ENCODE measurements around the gene OGA. TPM values are rescaled to one million over a fixed set of nuclear protein-coding genes. Genes with fewer than 3 reads are reported as not detected.

The OGA gene
- total RNA-seq, 2 donors from 2014 or later: 87.7 to 125 TPM

GRCh38 chr10:101770331-101771215, 47.7 kb downstream of the OGA start:
- no peak for DNase-seq (ENCODE audit: low spot score)
- intact Hi-C loops (cut with DNase I): no loop called here

- intact Hi-C loops (cut with DNase I): loop anchor here in 1 of 2 donors (2.0 kb wide), 1 partner anchor 271 kb away; no protein-coding TSS in a partner anchor
- peak; percentile 30 for DNase-seq (ENCODE audit: low spot score)
Observed at GRCh38 chr10:101769541-101770180, 48.6 kb downstream of the OGA start.

- intact Hi-C loops (cut with DNase I): loop anchor here in 1 of 2 donors (2.0 kb wide), 1 partner anchor 270 kb away; no protein-coding TSS in a partner anchor
- DNase-seq (ENCODE audit: low spot score): peak; percentile 55
Observed at GRCh38 chr10:101768791-101769170, 49.5 kb downstream of the OGA start.

- intact Hi-C loops (cut with DNase I): loop anchor here in 1 of 2 donors (2.0 kb wide), 1 partner anchor 269 kb away; no protein-coding TSS in a partner anchor
- DNase-seq (ENCODE audit: low spot score): peak; percentile 66
Observed at GRCh38 chr10:101767966-101768790, 50.1 kb downstream of the OGA start.

GRCh38 chr10:101767600-101767945, 50.7 kb downstream of the OGA start:
- intact Hi-C loops (cut with DNase I): no loop called here
- DNase-seq (ENCODE audit: low spot score): peak; percentile 26

GRCh38 chr10:101766753-101767599, 51.3 kb downstream of the OGA start:
- DNase-seq (ENCODE audit: low spot score): peak; percentile 73
- intact Hi-C loops (cut with DNase I): no loop called here

GRCh38 chr10:101766306-101766705, 51.9 kb downstream of the OGA start:
- DNase-seq (ENCODE audit: low spot score): peak; percentile 26
- intact Hi-C loops (cut with DNase I): no loop called here

GRCh38 chr10:101763141-101763846, 55.0 kb downstream of the OGA start:
- DNase-seq (ENCODE audit: low spot score): peak; percentile 41
- intact Hi-C loops (cut with DNase I): no loop called here

GRCh38 chr10:101762736-101763135, 55.5 kb downstream of the OGA start:
- intact Hi-C loops (cut with DNase I): no loop called here
- DNase-seq (ENCODE audit: low spot score): peak; percentile 30

- intact Hi-C loops (cut with DNase I): no loop called here
- DNase-seq (ENCODE audit: low spot score): no peak
Observed at GRCh38 chr10:101761226-101761625, 57.0 kb downstream of the OGA start.

- intact Hi-C loops (cut with DNase I): no loop called here
- peak; percentile 53 for DNase-seq (ENCODE audit: low spot score)
Observed at GRCh38 chr10:101760510-101760909, 57.7 kb downstream of the OGA start.

GRCh38 chr10:101759309-101760247, 58.7 kb downstream of the OGA start:
- intact Hi-C loops (cut with DNase I): no loop called here
- peak; percentile 58 for DNase-seq (ENCODE audit: low spot score)

- intact Hi-C loops (cut with DNase I): no loop called here
- no peak for DNase-seq (ENCODE audit: low spot score)
Observed at GRCh38 chr10:101758858-101759257, 59.4 kb downstream of the OGA start.

- DNase-seq (ENCODE audit: low spot score): peak; percentile 3
- intact Hi-C loops (cut with DNase I): no loop called here
Observed at GRCh38 chr10:101752241-101752640, 66.0 kb downstream of the OGA start.

- intact Hi-C loops (cut with DNase I): no loop called here
- peak; percentile 43 for DNase-seq (ENCODE audit: low spot score)
Observed at GRCh38 chr10:101749047-101750016, 68.9 kb downstream of the OGA start.

GRCh38 chr10:101748496-101748895, 69.7 kb downstream of the OGA start:
- intact Hi-C loops (cut with DNase I): no loop called here
- peak; percentile 62 for DNase-seq (ENCODE audit: low spot score)

Measured in posterior vena cava (tissue), 2 donors.